MCF 10A (cell line): ENCODE results near the gene CTDSPL. TPM values are rescaled to one million over a fixed set of nuclear protein-coding genes. Genes with fewer than 3 reads are reported as not detected.

Experiments
- BruUV-seq: library from RNA; stranded (reverse); fragments of 400-500 nt; replicated peaks from 2 replicates; lab custom pipeline; 2021; lab: Mats Ljungman, UMichigan
- CTCF ChIA-PET: fragments of 300-600 bp; sonication (Branson Sonifier 250); formaldehyde crosslinking; extraction: SDS; loops from one replicate; lab custom pipeline; 2021; ENCODE audit warnings: antibody characterized with exemption, inconsistent platforms; lab: Yijun Ruan, JAX
- POLR2A ChIA-PET: fragments of 300-600, 350-650 bp; sonication (Branson Sonifier 250); formaldehyde crosslinking; extraction: SDS; loops from one replicate; lab custom pipeline; 2020; ENCODE audit warnings: antibody characterized with exemption, inconsistent platforms; lab: Yijun Ruan, JAX
- DNase-seq: peaks from one replicate; pipeline ENCODE4 v3.0.0-alpha.2; 2018; ENCODE audit not compliant: unreplicated experiment
- H3K27ac Mint-ChIP-seq: one replicate; pipeline ENCODE4 v1.8.0; 2022; ENCODE audit warnings: mild to moderate bottlenecking, low read depth, mixed read lengths; ENCODE audit not compliant: unreplicated experiment
- H3K27me3 Mint-ChIP-seq: one replicate; pipeline ENCODE4 v1.8.0; 2022; ENCODE audit warnings: mixed read lengths; ENCODE audit not compliant: insufficient read depth, unreplicated experiment
- H3K36me3 Mint-ChIP-seq: one replicate; pipeline ENCODE4 v1.8.0; 2022; ENCODE audit warnings: mild to moderate bottlenecking, moderate library complexity, mixed read lengths; ENCODE audit not compliant: insufficient read depth, unreplicated experiment
- H3K4me1 Mint-ChIP-seq: one replicate; pipeline ENCODE4 v1.8.0; 2022; ENCODE audit warnings: mixed read lengths; ENCODE audit not compliant: insufficient read depth, unreplicated experiment
- H3K4me3 Mint-ChIP-seq: one replicate; pipeline ENCODE4 v1.8.0; 2022; ENCODE audit warnings: mild to moderate bottlenecking, moderate library complexity, mixed read lengths; ENCODE audit not compliant: unreplicated experiment
- H3K9me3 Mint-ChIP-seq: one replicate; pipeline ENCODE4 v1.8.0; 2022; ENCODE audit warnings: mixed read lengths; ENCODE audit not compliant: unreplicated experiment
- CTCF ChIP-seq: fragments of 200-600 bp; IDR thresholded peaks from one replicate; pipeline ENCODE4 v1.8.0; 2022; ENCODE audit warnings: antibody characterized with exemption, mild to moderate bottlenecking; ENCODE audit not compliant: unreplicated experiment
- intact Hi-C: fragments of 100-400 bp; cut with micrococcal nuclease; formaldehyde crosslinking; loops from 2 replicates; pipeline ENCODE4 v1.14.1; 2022
- total RNA-seq: library from RNA; stranded (reverse); gene quantifications from 2 replicates; pipeline ENCODE4 v1.2.3, GENCODE V29; 2022

The CTDSPL gene
- total RNA-seq, 1 experiment from 2014 or later, result 38.8 TPM

GRCh38 chr3:37997791-37998370 lies 136.2 kb downstream of the CTDSPL start:
- no peaks in the 10 kb centered on the region for H3K36me3 Mint-ChIP-seq
- H3K9me3 Mint-ChIP-seq, result no peaks in the 10 kb centered on the region
- no peak for TF ChIP-seq CTCF
- H3K4me3 Mint-ChIP-seq, result peak overlapping the region; percentile 65
- intact Hi-C loops, result loop anchor here (2.0 kb wide), 1 partner anchor 23 kb away; no protein-coding TSS in a partner anchor
- ChIA-PET CTCF (interaction anchor here (0.5 to 3.0 kb wide), 21 partner anchors 12 to 219 kb away, joined by 3 to 45 read pairs (median 5); no protein-coding TSS in a partner anchor), POLR2A (interaction anchor here (1.2 to 1.7 kb wide), 3 partner anchors 11 to 144 kb away, joined by 3 to 7 read pairs (median 5); partner anchors contain the start of gene ACAA1)
- no peak for DNase-seq
- no TSS peak for BruUV-seq
- H3K27ac Mint-ChIP-seq, result peak overlapping the region; percentile 85
- H3K27me3 Mint-ChIP-seq, result no peaks in the 10 kb centered on the region
- H3K4me1 Mint-ChIP-seq, result peaks cover 20% of the 10 kb centered on the region

- H3K36me3 Mint-ChIP-seq, result no peaks in the 10 kb centered on the region
- DNase-seq, result no peak
- BruUV-seq, result no TSS peak
- peaks cover 30% of the 10 kb centered on the region for H3K4me1 Mint-ChIP-seq
- intact Hi-C loops, result loop anchor here (5.0 to 10.0 kb wide), 2 partner anchors 345 to 482 kb away; partner anchors contain the start of gene XYLB
- ChIA-PET POLR2A (no interaction called here), CTCF (no interaction called here)
- peak overlapping the region; percentile 65 for H3K4me3 Mint-ChIP-seq
- TF ChIP-seq CTCF, result no peak
- no peaks in the 10 kb centered on the region for H3K9me3 Mint-ChIP-seq
- H3K27me3 Mint-ChIP-seq, result no peaks in the 10 kb centered on the region
- H3K27ac Mint-ChIP-seq, result no peak overlapping the region
Measured at GRCh38 chr3:37999836-38000235, 138.2 kb downstream of the CTDSPL start.

GRCh38 chr3:38000242-38000916 lies 138.7 kb downstream of the CTDSPL start:
- DNase-seq, result no peak
- Mint-ChIP-seq H3K27me3 (no peaks in the 10 kb centered on the region), H3K36me3 (no peaks in the 10 kb centered on the region), H3K9me3 (no peaks in the 10 kb centered on the region), H3K4me1 (peaks cover 35% of the 10 kb centered on the region), H3K4me3 (no peak overlapping the region), H3K27ac (no peak overlapping the region)
- intact Hi-C loops, result loop anchor here (5.0 to 10.0 kb wide), 2 partner anchors 344 to 482 kb away; partner anchors contain the start of gene XYLB
- ChIA-PET POLR2A (interaction anchor here (0.6 kb wide), 1 partner anchor 138 kb away, joined by 3 read pairs; no protein-coding TSS in a partner anchor), CTCF (interaction anchor here (0.7 to 4.1 kb wide), 4 partner anchors 13 to 247 kb away, joined by 3 to 43 read pairs (median 4); no protein-coding TSS in a partner anchor)
- no peak for TF ChIP-seq CTCF
- BruUV-seq, result no TSS peak

- intact Hi-C loops, result loop anchor here (5.0 to 10.0 kb wide), 2 partner anchors 344 to 481 kb away; partner anchors contain the start of gene XYLB
- BruUV-seq, result no TSS peak
- POLR2A ChIA-PET, result interaction anchor here (0.6 kb wide), 1 partner anchor 137 kb away, joined by 3 read pairs; no protein-coding TSS in a partner anchor
Measured at GRCh38 chr3:38000965-38001455, 139.3 kb downstream of the CTDSPL start.

More at GRCh38 chr3:38000965-38001455, 139.3 kb downstream of the CTDSPL start:
- H3K36me3 Mint-ChIP-seq, result no peaks in the 10 kb centered on the region
- H3K9me3 Mint-ChIP-seq, result no peaks in the 10 kb centered on the region
- no peak overlapping the region for H3K4me3 Mint-ChIP-seq
- DNase-seq, result no peak
- TF ChIP-seq CTCF, result no peak
- H3K4me1 Mint-ChIP-seq, result peaks cover 37% of the 10 kb centered on the region
- CTCF ChIA-PET, result interaction anchor here (0.7 to 4.1 kb wide), 7 partner anchors 12 to 298 kb away, joined by 3 to 43 read pairs (median 4); partner anchors contain the start of gene PLCD1
- no peak overlapping the region for H3K27ac Mint-ChIP-seq
- no peaks in the 10 kb centered on the region for H3K27me3 Mint-ChIP-seq
